Endodermal cell (in vitro differentiated cells): Measurements from ENCODE around the gene SIGLEC12. TPM values are rescaled to one million over a fixed set of nuclear protein-coding genes. Genes with fewer than 3 reads are reported as not detected.

Experiments used
- DNase-seq: peaks from one replicate; pipeline ENCODE4 v3.0.0-alpha.2; 2017
- H3K27ac ChIP-seq: 2 replicates; pipeline ENCODE4 v1.5.1; 2013; ENCODE audit warnings: mild to moderate bottlenecking, low read depth, low read length, moderate library complexity
- H3K27me3 ChIP-seq: 2 replicates; pipeline ENCODE4 v1.6.1; 2013; ENCODE audit warnings: mild to moderate bottlenecking, low read length, moderate library complexity; ENCODE audit not compliant: insufficient read depth, control insufficient read depth, poor library complexity, severe bottlenecking
- H3K36me3 ChIP-seq: 2 replicates; pipeline ENCODE4 v1.7.0; 2013; ENCODE audit warnings: mild to moderate bottlenecking, low read length, moderate library complexity; ENCODE audit not compliant: control insufficient read depth, insufficient read depth
- H3K4me1 ChIP-seq: one replicate; pipeline ENCODE4 v1.7.0; 2013; ENCODE audit warnings: low read length; ENCODE audit not compliant: control insufficient read depth, insufficient read depth
- H3K4me3 ChIP-seq: 2 replicates; pipeline ENCODE4 v1.5.1; 2013; ENCODE audit warnings: mild to moderate bottlenecking, low read length, moderate library complexity
- H3K9ac ChIP-seq: 2 replicates; pipeline ENCODE4 v1.6.1; 2013; ENCODE audit warnings: mild to moderate bottlenecking, low read length, moderate library complexity; ENCODE audit not compliant: poor library complexity, severe bottlenecking; ENCODE audit errors: extremely low read depth
- H3K9me3 ChIP-seq: 2 replicates; pipeline ENCODE4 v1.6.1; 2013; ENCODE audit warnings: mild to moderate bottlenecking, low read length, moderate library complexity; ENCODE audit not compliant: control insufficient read depth
- H3K27ac Mint-ChIP-seq: 2 replicates; pipeline ENCODE4 v1.8.0; 2020; ENCODE audit warnings: mixed read lengths
- H3K27me3 Mint-ChIP-seq: 2 replicates; pipeline ENCODE4 v1.8.0; 2021; ENCODE audit warnings: mild to moderate bottlenecking, mixed read lengths; ENCODE audit not compliant: insufficient read depth
- H3K36me3 Mint-ChIP-seq: 2 replicates; pipeline ENCODE4 v1.8.0; 2020; ENCODE audit warnings: low read depth, mixed read lengths
- H3K4me1 Mint-ChIP-seq: 2 replicates; pipeline ENCODE4 v1.8.0; 2020; ENCODE audit warnings: mixed read lengths
- H3K4me3 Mint-ChIP-seq: 2 replicates; pipeline ENCODE4 v1.8.0; 2020; ENCODE audit warnings: mild to moderate bottlenecking, moderate library complexity, mixed read lengths
- H3K9me3 Mint-ChIP-seq: 2 replicates; pipeline ENCODE4 v1.8.0; 2020; ENCODE audit warnings: mild to moderate bottlenecking, mixed read lengths
- WGBS, 2 experiments: methylation state at CpG; one replicate each; pipeline versions ENCODE4 v1.1.5 to v1.1.7; 2013; ENCODE audit warnings: missing lambda C conversion rate in 2 of 2, mixed read lengths in 1 of 2; ENCODE audit not compliant: insufficient coverage in 1 of 2, insufficient read length in 1 of 2; 5-methylcytosine and 5-hydroxymethylcytosine counted together
- total RNA-seq, 2 donors: library from RNA; stranded (reverse); fragmentation: NEBNext Ultra II Directional in 1 of 2; extraction: Animal tissue kit (Norgen Biotek cat#: 25700) in 1 of 2; gene quantifications; 2 replicates in 1 of 2; 3 replicates in 1 of 2; pipeline ENCODE4 v1.2.1, GENCODE V29; 2021
- TF ChIP-seq, protein P1 (sequence below): fragments of 200-600 bp; sonication (generic); conservative IDR thresholded peaks from 2 replicates; pipeline ENCODE4 v1.5.0; 2021; ENCODE audit warnings: antibody characterized with exemption, mild to moderate bottlenecking

The SIGLEC12 gene
- total RNA-seq, 2 donors from 2014 or later = not detected

DNA sequence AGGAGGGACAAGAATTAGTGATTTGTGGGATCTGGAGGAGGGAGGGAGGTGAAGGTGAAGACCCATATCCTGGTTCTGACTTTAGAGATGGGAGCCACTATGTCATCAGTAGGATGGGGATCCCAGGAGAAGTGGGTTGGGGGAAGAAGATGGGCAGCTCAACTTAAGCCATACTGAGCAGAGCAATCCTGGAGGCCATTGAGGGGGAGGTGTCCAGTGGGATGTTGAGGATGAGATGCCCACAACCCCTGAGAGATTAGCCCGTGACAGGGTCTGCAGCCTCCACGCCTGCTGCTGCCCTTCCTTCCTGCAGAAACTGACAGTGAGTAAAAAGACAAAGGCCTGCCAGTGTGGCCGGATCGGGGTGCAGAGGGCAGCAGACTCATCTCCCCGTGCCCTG is 41.1 kb upstream of the SIGLEC12 start:
- TF ChIP-seq, protein P1, sequence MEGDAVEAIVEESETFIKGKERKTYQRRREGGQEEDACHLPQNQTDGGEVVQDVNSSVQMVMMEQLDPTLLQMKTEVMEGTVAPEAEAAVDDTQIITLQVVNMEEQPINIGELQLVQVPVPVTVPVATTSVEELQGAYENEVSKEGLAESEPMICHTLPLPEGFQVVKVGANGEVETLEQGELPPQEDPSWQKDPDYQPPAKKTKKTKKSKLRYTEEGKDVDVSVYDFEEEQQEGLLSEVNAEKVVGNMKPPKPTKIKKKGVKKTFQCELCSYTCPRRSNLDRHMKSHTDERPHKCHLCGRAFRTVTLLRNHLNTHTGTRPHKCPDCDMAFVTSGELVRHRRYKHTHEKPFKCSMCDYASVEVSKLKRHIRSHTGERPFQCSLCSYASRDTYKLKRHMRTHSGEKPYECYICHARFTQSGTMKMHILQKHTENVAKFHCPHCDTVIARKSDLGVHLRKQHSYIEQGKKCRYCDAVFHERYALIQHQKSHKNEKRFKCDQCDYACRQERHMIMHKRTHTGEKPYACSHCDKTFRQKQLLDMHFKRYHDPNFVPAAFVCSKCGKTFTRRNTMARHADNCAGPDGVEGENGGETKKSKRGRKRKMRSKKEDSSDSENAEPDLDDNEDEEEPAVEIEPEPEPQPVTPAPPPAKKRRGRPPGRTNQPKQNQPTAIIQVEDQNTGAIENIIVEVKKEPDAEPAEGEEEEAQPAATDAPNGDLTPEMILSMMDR = no peak
- Mint-ChIP-seq H3K27me3 (peaks cover 16% of the 10 kb centered on the region), H3K9me3 (no peaks in the 10 kb centered on the region), H3K27ac (no peak overlapping the region), H3K4me3 (no peak overlapping the region), H3K36me3 (no peaks in the 10 kb centered on the region), H3K4me1 (peaks cover 7% of the 10 kb centered on the region)
- WGBS, 2 experiments = 65 to 77% methylated on average over 2 to 5 of the region's 5 CpGs
- Histone ChIP-seq H3K9me3 (no peaks in the 10 kb centered on the region), H3K4me3 (no peak overlapping the region), H3K36me3 (no peaks in the 10 kb centered on the region), H3K27ac (no peak overlapping the region), H3K27me3 (peaks cover 15% of the 10 kb centered on the region), H3K9ac (no peak overlapping the region), H3K4me1 (no peaks in the 10 kb centered on the region)
- DNase-seq = no peak

DNA sequence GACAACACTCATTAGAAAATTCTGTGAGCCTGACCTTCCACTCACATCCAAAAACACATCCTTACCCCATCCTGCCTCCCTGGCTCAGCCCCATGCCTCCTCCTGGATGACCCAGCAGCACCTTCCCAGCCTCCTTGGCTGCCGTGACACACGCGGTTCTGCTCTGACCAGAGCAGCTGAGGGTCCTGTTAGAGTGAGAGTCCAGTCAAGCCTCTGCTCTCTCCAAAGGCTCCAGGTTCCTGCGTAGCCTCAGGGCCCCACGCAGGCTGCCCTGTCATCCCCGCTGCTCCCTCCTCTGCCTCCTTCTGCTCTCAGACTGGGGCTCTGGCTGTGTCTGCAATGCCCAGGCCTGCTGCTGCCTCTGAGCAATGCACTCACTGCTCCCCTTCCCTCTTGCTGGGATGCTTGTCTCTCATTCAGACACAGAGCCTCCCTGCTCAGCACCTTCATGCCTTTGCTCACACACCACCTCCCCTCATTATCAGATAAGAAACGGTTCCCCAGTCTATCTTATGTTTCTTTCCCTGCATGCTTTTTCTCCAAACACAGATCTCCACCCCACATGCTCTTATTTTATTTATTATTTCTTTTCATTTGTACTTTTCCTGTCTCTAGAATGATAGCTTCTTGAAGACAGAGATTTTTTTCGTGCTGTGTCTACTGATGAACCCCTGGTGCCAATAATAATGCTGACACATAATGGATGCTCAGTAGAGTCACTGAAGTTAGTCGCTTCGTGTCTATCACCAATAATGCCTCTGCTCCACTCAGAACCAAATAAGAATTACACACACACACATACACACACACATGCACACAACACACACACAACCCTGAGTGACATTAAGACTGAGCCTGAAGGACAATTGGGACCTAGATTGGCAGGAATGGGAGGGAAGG is 40.1 kb upstream of the SIGLEC12 start:
- Mint-ChIP-seq H3K27me3 (peaks cover 18% of the 10 kb centered on the region), H3K36me3 (no peaks in the 10 kb centered on the region), H3K27ac (no peak overlapping the region), H3K9me3 (no peaks in the 10 kb centered on the region), H3K4me3 (no peak overlapping the region), H3K4me1 (peaks cover 2% of the 10 kb centered on the region)
- TF ChIP-seq, protein P1 = no peak
- Histone ChIP-seq H3K27me3 (peaks cover 24% of the 10 kb centered on the region), H3K9ac (no peak overlapping the region), H3K27ac (no peak overlapping the region), H3K4me3 (no peak overlapping the region), H3K4me1 (no peaks in the 10 kb centered on the region), H3K36me3 (no peaks in the 10 kb centered on the region), H3K9me3 (no peaks in the 10 kb centered on the region)
- 40 to 71% methylated on average over 2 to 10 of the region's 10 CpGs for WGBS, 2 experiments
- no peak for DNase-seq

DNA sequence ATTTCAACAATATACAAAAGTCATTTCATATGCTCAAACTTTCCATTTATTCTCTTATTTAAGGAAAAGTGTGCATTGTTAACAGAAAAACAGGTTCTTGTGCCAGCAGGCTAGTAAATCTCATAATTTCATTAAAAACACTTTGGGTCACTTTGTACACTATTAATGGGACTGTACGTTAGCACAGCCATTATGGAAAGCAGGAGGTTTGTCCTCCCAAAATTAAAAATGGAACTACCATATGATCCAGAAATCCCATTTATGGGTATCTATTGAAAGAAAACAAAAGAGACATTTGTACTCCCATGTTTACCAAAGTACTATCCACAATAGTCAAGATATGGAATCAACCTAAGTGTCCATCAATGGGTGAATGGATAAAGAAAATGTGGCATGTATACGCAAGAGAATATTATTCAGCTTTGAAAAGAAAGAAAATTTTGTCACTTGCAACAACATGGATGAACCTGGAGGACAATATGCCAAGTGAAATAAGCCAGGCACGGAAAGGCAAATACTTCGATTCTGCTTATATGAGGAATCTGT is 38.3 kb upstream of the SIGLEC12 start:
- no peaks in the 10 kb centered on the region for H3K36me3 Mint-ChIP-seq
- H3K27ac Mint-ChIP-seq = no peak overlapping the region
- Histone ChIP-seq H3K4me3 (no peak overlapping the region), H3K9ac (no peak overlapping the region), H3K36me3 (no peaks in the 10 kb centered on the region), H3K27ac (no peak overlapping the region), H3K9me3 (no peaks in the 10 kb centered on the region), H3K27me3 (peaks cover 42% of the 10 kb centered on the region), H3K4me1 (no peaks in the 10 kb centered on the region)
- no peaks in the 10 kb centered on the region for H3K9me3 Mint-ChIP-seq
- no peaks in the 10 kb centered on the region for H3K4me1 Mint-ChIP-seq
- H3K27me3 Mint-ChIP-seq = peaks cover 15% of the 10 kb centered on the region
- DNase-seq = no peak
- TF ChIP-seq, protein P1 = no peak
- 87 to 93% methylated on average over 4 of the region's 4 CpGs for WGBS, 2 experiments
- no peak overlapping the region for H3K4me3 Mint-ChIP-seq
